Measurements from ENCODE around the gene GAMT.
A peak's percentile ranks its signal among the peaks of the same experiment; 100 is the strongest.

The GAMT gene

DNA sequence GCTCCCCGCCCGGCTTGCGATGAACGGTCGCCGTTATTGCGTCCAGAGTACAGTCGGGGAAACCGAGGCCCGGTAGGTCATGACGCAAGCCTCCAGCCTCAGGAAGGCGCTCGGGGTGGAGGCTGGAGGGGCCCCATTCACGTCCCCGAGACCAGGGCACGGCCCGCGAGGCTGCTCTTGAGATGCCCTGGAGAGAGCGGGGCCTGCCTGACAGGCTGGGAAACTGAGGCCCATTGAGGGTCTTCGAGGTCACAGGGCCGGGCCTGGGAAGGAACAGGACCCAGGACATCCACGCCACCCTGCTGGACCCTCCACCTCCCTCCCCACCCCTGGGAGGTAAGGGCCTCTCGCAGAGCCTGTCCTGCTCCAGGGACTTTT lies 17.3 kb downstream of the GAMT start:
- Histone ChIP-seq H3K36me3 (ENCODE audit: control insufficient read depth in 4 of 4, insufficient read depth in 4 of 4, low read length in 3 of 4) (peaks cover 1 to 15% (median 5%) of the 10 kb centered on the region in 4 experiments), H3K4me3 (ENCODE audit: control insufficient read depth in 1 of 7, extremely low read depth in 1 of 7, insufficient read depth in 4 of 7, low read depth in 2 of 7, low read length in 6 of 7) (peak overlapping the region; percentile 78 to 94 (median 88)), H3K4me1 (ENCODE audit: control extremely low read depth in 1 of 4, control insufficient read depth in 4 of 4, insufficient read depth in 4 of 4, low read length in 3 of 4) (peaks cover 6 to 17% (median 12%) of the 10 kb centered on the region in 4 experiments), H3K27me3 (replicated peaks in 2 of 5; ENCODE audit: control insufficient read depth in 4 of 5, insufficient read depth in 5 of 5, low read length in 4 of 5) (no peaks in the 10 kb centered on the region), H3K9me3 (ENCODE audit: control extremely low read depth in 1 of 5, control insufficient read depth in 4 of 5, insufficient read depth in 2 of 5, low read depth in 1 of 5, low read length in 4 of 5) (no peaks in the 10 kb centered on the region), H3K27ac (ENCODE audit: insufficient read depth in 1 of 2, low read depth in 1 of 2, low read length in 2 of 2, poor library complexity in 1 of 2, severe bottlenecking in 2 of 2) (peak overlapping the region; percentile 46 to 77)
- ChIA-PET CTCF (no interaction called here), POLR2A (no interaction called here)
- DNase-seq: no peak
- 1% methylated on average over 19 of the region's 23 CpGs for WGBS (ENCODE audit: insufficient coverage)

DNA sequence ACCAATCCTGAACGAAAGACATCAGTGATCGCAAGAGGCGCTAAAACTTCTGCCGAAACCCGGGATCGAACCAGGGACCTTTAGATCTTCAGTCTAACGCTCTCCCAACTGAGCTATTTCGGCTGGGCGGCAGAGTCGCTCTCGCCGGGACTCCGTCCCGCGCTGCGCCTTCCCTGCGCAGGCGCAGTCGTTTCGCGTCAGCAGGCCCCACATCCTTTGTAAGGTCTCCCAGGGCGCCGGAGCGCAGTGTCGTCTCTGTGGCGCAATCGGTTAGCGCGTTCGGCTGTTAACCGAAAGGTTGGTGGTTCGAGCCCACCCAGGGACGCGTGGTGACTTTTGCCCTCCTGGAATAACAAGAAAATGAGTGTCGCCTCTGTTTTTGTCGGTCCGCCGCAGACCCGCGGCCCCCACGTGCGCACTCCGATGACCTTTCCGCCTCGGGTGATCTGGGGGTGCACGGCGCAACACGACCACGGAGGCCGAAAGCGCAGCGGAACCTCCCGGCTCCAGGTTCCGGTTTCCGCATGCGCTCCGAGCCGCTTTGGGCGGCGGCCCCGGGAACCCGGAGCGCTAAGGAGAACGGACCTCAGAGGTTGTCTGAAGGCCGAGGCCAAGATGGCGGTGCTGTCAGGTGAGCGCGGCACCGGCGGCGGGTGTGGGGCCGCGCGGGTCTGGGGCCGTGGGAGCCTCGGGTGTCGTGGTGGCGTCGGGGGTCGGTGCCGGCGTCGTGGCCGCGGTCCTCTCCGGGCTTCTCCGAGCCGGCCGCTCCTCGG lies 17.8 kb downstream of the GAMT start, which contains the start of gene NDUFS7:
TSS of gene NDUFS7 (plus strand) at position 596 of the 773 bp plus-strand sequence. CDS start at position 616, 20 bp downstream.
- Histone ChIP-seq H3K27ac (ENCODE audit: insufficient read depth in 1 of 2, low read depth in 1 of 2, low read length in 2 of 2, poor library complexity in 1 of 2, severe bottlenecking in 2 of 2) (peak within 1 kb of the TSS; percentile 46 to 77), H3K9me3 (ENCODE audit: control extremely low read depth in 1 of 5, control insufficient read depth in 4 of 5, insufficient read depth in 2 of 5, low read depth in 1 of 5, low read length in 4 of 5) (no peaks in the 10 kb centered on the region), H3K27me3 (replicated peaks in 2 of 5; ENCODE audit: control insufficient read depth in 4 of 5, insufficient read depth in 5 of 5, low read length in 4 of 5) (no peaks in the 10 kb centered on the region), H3K36me3 (ENCODE audit: control insufficient read depth in 4 of 4, insufficient read depth in 4 of 4, low read length in 3 of 4) (peaks cover 0 to 9% (median under 1%) of the 10 kb centered on the region in 4 experiments), H3K4me3 (ENCODE audit: control insufficient read depth in 1 of 7, extremely low read depth in 1 of 7, insufficient read depth in 4 of 7, low read depth in 2 of 7, low read length in 6 of 7) (peak within 1 kb of the TSS; percentile 78 to 94 (median 88)), H3K4me1 (ENCODE audit: control extremely low read depth in 1 of 4, control insufficient read depth in 4 of 4, insufficient read depth in 4 of 4, low read length in 3 of 4) (peaks cover 6 to 17% (median 12%) of the 10 kb centered on the region in 4 experiments)
- CTCF ChIA-PET: interaction anchor here (0.8 to 3.2 kb wide), 6 partner anchors 12 to 114 kb away, joined by 3 to 20 read pairs (median 4); partner anchors contain the start of gene CIRBP
- peak; percentile 91 to 94 (median 92) for DNase-seq
- WGBS (ENCODE audit: insufficient coverage): under 1% methylated on average over 89 of the region's 90 CpGs
- POLR2A ChIA-PET: interaction anchor here (0.8 to 0.9 kb wide), 2 partner anchors 17 to 130 kb away, joined by 3 to 4 read pairs; no protein-coding TSS in a partner anchor

DNA sequence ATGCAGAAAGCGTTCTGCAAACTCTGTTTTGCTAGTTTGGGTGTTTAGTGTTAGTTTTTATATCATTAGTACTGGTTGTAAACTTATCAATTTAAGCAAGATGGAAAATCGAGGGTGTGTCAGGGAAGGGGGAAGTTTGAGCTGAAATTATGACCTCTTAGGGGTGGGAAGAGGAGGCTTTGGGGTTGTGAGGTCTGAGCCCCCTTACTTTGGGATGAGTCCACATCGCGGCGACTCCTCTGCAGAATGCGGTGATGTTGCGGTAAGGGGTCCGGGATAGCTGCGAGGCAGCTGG lies 18.4 kb downstream of the GAMT start:
- 10% methylated on average over 9 of the region's 9 CpGs for WGBS (ENCODE audit: insufficient coverage)
- peaks cover 0 to 5% (median 4%) of the 10 kb centered on the region in 4 experiments for H3K36me3 ChIP-seq (ENCODE audit: control insufficient read depth in 4 of 4, insufficient read depth in 4 of 4, low read length in 3 of 4)
- peak overlapping the region in 3 of 7 experiments; percentile 36 to 94 (median 86) for H3K4me3 ChIP-seq (ENCODE audit: control insufficient read depth in 1 of 7, extremely low read depth in 1 of 7, insufficient read depth in 4 of 7, low read depth in 2 of 7, low read length in 6 of 7)
- no peak overlapping the region for H3K27ac ChIP-seq (ENCODE audit: insufficient read depth in 1 of 2, low read depth in 1 of 2, low read length in 2 of 2, poor library complexity in 1 of 2, severe bottlenecking in 2 of 2)
- ChIA-PET CTCF (interaction anchor here (0.8 to 3.2 kb wide), 7 partner anchors 11 to 114 kb away, joined by 3 to 20 read pairs (median 4); partner anchors contain the start of gene CIRBP), POLR2A (interaction anchor here (0.8 to 0.9 kb wide), 2 partner anchors 16 to 130 kb away, joined by 3 to 4 read pairs; no protein-coding TSS in a partner anchor)
- no peaks in the 10 kb centered on the region for H3K27me3 ChIP-seq (replicated peaks in 2 of 5; ENCODE audit: control insufficient read depth in 4 of 5, insufficient read depth in 5 of 5, low read length in 4 of 5)
- no peak for DNase-seq
- peaks cover 6 to 17% (median 12%) of the 10 kb centered on the region in 4 experiments for H3K4me1 ChIP-seq (ENCODE audit: control extremely low read depth in 1 of 4, control insufficient read depth in 4 of 4, insufficient read depth in 4 of 4, low read length in 3 of 4)
- no peaks in the 10 kb centered on the region for H3K9me3 ChIP-seq (ENCODE audit: control extremely low read depth in 1 of 5, control insufficient read depth in 4 of 5, insufficient read depth in 2 of 5, low read depth in 1 of 5, low read length in 4 of 5)

DNA sequence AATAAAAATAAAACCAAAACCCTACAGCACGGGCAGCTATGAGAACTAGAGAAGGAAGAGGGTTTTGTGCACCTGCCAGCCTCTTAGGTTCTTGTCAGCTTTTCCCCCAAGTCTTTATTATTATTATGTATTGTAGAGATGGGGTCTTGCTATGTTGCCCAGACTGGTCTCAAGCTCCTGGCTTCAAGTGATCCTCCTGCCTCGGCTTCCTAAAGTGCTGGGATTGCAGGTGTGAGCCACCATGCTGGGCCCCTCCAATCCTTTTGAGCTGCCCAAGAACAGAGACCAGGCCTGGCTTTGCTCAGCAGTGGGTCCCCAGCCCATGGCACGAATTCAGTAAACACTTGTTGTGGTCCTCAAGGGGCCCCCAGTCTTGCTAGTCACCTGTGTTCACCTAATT lies 19.1 kb downstream of the GAMT start:
- ChIA-PET POLR2A (no interaction called here), CTCF (interaction anchor here (1.2 to 3.2 kb wide), 6 partner anchors 11 to 30 kb away, joined by 3 to 20 read pairs (median 4); no protein-coding TSS in a partner anchor)
- Histone ChIP-seq H3K9me3 (ENCODE audit: control extremely low read depth in 1 of 5, control insufficient read depth in 4 of 5, insufficient read depth in 2 of 5, low read depth in 1 of 5, low read length in 4 of 5) (no peaks in the 10 kb centered on the region), H3K36me3 (ENCODE audit: control insufficient read depth in 4 of 4, insufficient read depth in 4 of 4, low read length in 3 of 4) (peaks cover 0 to 12% (median 9%) of the 10 kb centered on the region in 4 experiments), H3K4me3 (ENCODE audit: control insufficient read depth in 1 of 7, extremely low read depth in 1 of 7, insufficient read depth in 4 of 7, low read depth in 2 of 7, low read length in 6 of 7) (no peak overlapping the region), H3K27me3 (replicated peaks in 2 of 5; ENCODE audit: control insufficient read depth in 4 of 5, insufficient read depth in 5 of 5, low read length in 4 of 5) (no peaks in the 10 kb centered on the region), H3K4me1 (ENCODE audit: control extremely low read depth in 1 of 4, control insufficient read depth in 4 of 4, insufficient read depth in 4 of 4, low read length in 3 of 4) (peaks cover 6 to 17% (median 12%) of the 10 kb centered on the region in 4 experiments), H3K27ac (ENCODE audit: insufficient read depth in 1 of 2, low read depth in 1 of 2, low read length in 2 of 2, poor library complexity in 1 of 2, severe bottlenecking in 2 of 2) (no peak overlapping the region)
- 100% methylated on average over 2 of the region's 3 CpGs for WGBS (ENCODE audit: insufficient coverage)
- no peak for DNase-seq

GRCh38 chr19:1379961-1380489 lies 21.3 kb downstream of the GAMT start:
- no peaks in the 10 kb centered on the region for H3K27me3 ChIP-seq (replicated peaks in 2 of 5; ENCODE audit: control insufficient read depth in 4 of 5, insufficient read depth in 5 of 5, low read length in 4 of 5)
- H3K4me3 ChIP-seq (ENCODE audit: control insufficient read depth in 1 of 7, extremely low read depth in 1 of 7, insufficient read depth in 4 of 7, low read depth in 2 of 7, low read length in 6 of 7): no peak overlapping the region
- H3K9me3 ChIP-seq (ENCODE audit: control extremely low read depth in 1 of 5, control insufficient read depth in 4 of 5, insufficient read depth in 2 of 5, low read depth in 1 of 5, low read length in 4 of 5): no peaks in the 10 kb centered on the region
- 95% methylated on average over 9 of the region's 12 CpGs for WGBS (ENCODE audit: insufficient coverage)
- no peak overlapping the region for H3K27ac ChIP-seq (ENCODE audit: insufficient read depth in 1 of 2, low read depth in 1 of 2, low read length in 2 of 2, poor library complexity in 1 of 2, severe bottlenecking in 2 of 2)
- ChIA-PET POLR2A (no interaction called here), CTCF (interaction anchor here (0.6 to 1.9 kb wide), 3 partner anchors 65 to 101 kb away, joined by 3 to 8 read pairs (median 5); no protein-coding TSS in a partner anchor)
- DNase-seq: no peak
- H3K4me1 ChIP-seq (ENCODE audit: control extremely low read depth in 1 of 4, control insufficient read depth in 4 of 4, insufficient read depth in 4 of 4, low read length in 3 of 4): peaks cover 6 to 14% (median 11%) of the 10 kb centered on the region in 4 experiments
- peaks cover 0 to 20% (median 11%) of the 10 kb centered on the region in 4 experiments for H3K36me3 ChIP-seq (ENCODE audit: control insufficient read depth in 4 of 4, insufficient read depth in 4 of 4, low read length in 3 of 4)

- CTCF ChIA-PET: interaction anchor here (0.6 to 1.9 kb wide), 2 partner anchors 77 to 100 kb away, joined by 3 to 8 read pairs; no protein-coding TSS in a partner anchor
- no peaks in the 10 kb centered on the region for H3K9me3 ChIP-seq (ENCODE audit: control extremely low read depth in 1 of 5, control insufficient read depth in 4 of 5, insufficient read depth in 2 of 5, low read depth in 1 of 5, low read length in 4 of 5)
- WGBS (ENCODE audit: insufficient coverage): 96% methylated on average over 25 of the region's 27 CpGs
- POLR2A ChIA-PET: no interaction called here
- no peaks in the 10 kb centered on the region for H3K27me3 ChIP-seq (replicated peaks in 2 of 5; ENCODE audit: control insufficient read depth in 4 of 5, insufficient read depth in 5 of 5, low read length in 4 of 5)
- H3K4me3 ChIP-seq (ENCODE audit: control insufficient read depth in 1 of 7, extremely low read depth in 1 of 7, insufficient read depth in 4 of 7, low read depth in 2 of 7, low read length in 6 of 7): no peak overlapping the region
- DNase-seq: no peak
- H3K36me3 ChIP-seq (ENCODE audit: control insufficient read depth in 4 of 4, insufficient read depth in 4 of 4, low read length in 3 of 4): peaks cover 2 to 24% (median 12%) of the 10 kb centered on the region in 4 experiments
- H3K27ac ChIP-seq (ENCODE audit: insufficient read depth in 1 of 2, low read depth in 1 of 2, low read length in 2 of 2, poor library complexity in 1 of 2, severe bottlenecking in 2 of 2): no peak overlapping the region
- peaks cover 2 to 7% (median 4%) of the 10 kb centered on the region in 4 experiments for H3K4me1 ChIP-seq (ENCODE audit: control extremely low read depth in 1 of 4, control insufficient read depth in 4 of 4, insufficient read depth in 4 of 4, low read length in 3 of 4)
Observed at GRCh38 chr19:1379126-1379905, 22.0 kb downstream of the GAMT start.

Measured in common myeloid progenitor, CD34-positive (primary cell).